Iris pigment epithelial cell (primary cell): Measurements from ENCODE around the gene BCR.

Experiments used
- DNase-seq: peaks from one replicate; pipeline ENCODE4 v3.0.0-alpha.2; 2011; ENCODE audit warnings: low read depth

The BCR gene

DNA sequence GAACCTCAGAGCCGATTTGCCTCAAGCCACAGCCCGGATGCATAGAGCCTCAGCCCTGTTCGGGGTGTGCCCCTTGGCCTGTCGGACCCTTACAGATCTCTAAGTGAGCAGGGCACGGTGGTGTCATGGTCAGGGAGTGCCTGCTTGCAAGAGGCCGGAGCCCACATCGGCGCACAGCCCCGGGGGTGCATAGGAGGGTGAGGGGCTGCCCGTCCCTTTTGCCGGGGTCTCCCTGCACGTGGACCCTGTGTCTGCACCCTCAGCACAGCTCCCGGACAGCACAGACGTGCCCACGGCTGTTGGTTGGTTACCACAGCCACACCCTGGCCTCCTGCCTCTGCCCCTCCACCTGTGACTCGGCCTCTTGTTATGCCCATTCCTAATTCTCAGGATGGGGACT lies 28.5 kb upstream of the BCR start:
- DNase-seq = no peak

GRCh38 chr22:23152238-23153114 lies 27.8 kb upstream of the BCR start:
- no peak for DNase-seq

DNA sequence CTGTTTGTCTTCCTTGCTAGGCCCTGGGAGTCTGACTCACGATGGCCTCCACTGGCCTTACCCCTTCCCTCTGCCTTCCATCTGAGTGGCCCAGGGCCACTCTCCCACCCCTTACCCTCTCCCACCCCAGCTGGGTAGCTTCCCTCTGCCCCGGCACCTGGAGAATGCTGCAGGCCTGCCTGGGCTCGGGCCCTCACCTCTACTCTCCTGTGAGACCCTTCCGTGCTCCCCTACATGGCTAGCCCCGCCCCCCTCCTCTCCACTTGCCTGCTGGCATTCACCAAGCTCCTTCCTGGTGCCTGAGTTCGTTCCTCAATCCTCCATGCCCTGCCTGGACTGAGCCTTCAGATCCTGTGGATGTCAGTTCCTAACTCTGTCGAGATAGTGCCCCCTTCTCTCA lies 26.3 kb upstream of the BCR start:
- no peak for DNase-seq

DNA sequence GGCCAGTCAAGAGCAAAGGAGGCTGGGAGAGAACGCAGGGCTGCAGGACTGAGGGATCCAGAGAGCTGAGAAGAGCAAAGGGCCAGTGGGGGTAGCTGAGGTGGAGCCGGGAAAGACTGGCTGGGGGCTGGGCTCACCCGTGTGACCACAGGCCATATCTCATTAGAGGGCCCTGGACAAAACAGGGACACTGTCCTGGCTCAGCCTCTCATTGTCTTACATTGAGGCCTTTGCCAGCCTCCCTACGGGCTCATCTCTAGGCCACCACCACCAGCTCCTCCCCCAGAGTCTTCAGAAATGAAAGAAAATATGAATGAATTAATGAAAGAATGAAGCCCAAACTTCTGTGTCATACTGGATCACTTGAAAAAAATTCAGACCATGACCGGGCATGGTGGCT lies 25.8 kb upstream of the BCR start:
- no peak for DNase-seq

DNA sequence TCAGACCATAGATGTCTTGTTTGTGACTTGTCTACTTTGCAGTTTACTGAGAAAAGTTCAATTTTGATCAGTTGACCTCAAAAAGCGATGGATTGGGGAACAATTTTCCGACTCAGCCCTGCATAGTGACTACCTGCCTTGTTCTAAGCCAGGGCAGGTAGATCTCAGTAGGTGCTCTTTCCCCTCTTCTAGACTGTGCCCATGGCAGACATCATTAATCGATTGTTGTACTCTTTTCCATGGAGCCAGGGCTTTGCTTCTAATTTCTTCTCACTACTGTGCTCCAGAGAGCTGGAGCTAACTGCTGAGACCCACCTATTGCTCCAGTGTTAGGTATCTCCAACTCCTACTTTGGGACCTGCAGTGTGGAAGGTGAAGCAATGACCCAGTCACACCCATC lies 25.2 kb upstream of the BCR start:
- no peak for DNase-seq

- no peak for DNase-seq
These were observed 24.5 kb upstream of the BCR start for GRCh38 chr22:23155831-23156230.

- no peak for DNase-seq
These were observed 24.0 kb upstream of the BCR start for GRCh38 chr22:23156286-23156685.

DNA sequence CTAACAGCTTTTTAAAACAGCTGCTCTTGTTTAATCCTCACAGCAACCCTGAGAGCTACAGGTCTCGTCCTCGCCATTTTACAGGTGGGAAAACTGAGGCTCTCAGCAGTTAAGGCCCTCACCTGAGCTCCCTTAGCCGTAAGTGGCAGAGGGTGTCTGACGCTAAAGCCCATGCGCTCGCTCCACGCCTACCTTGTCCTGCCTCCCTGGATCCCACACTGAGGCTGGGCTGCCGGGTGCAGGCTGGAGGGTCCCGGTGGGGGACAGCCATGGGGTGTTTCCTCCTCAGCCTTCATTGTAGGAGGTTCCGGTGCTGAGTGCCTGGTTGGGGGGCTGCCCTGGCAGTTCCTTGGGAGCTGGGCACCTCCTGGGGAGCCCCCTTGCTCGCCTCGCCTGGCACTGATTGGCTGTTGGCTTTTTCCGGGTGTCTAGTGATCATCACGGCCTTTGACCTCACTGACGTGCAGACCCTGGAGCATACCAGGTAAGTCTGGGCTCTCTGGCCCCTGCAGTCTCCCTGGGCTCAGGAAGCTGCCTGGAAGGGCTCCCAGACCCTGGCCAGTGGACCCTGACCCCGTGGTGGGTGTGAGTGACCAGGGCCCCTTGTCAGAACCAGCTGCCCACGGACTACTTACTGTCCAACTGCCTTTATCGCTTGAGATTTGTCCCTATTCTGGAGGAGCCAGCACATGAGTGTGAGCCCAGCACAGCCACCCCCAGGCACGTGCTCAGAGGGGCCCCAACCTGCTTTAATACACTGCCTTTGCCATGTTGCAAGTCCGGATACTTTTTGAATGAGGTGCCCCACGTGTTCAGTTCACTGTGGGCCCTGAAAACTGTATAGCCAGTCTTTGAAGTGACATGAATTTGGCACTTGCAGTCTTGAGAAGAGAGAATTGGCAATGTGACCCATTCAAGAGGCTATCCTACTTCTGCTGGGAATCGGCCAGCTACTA lies 22.5 kb upstream of the BCR start:
- DNase-seq = no peak

- no peak for DNase-seq
These were observed 21.6 kb upstream of the BCR start for GRCh38 chr22:23158516-23159290.

GRCh38 chr22:23159291-23159630 lies 21.0 kb upstream of the BCR start:
- DNase-seq = no peak

GRCh38 chr22:23161029-23161428 lies 19.3 kb upstream of the BCR start:
- no peak for DNase-seq

GRCh38 chr22:23161574-23161973 lies 18.7 kb upstream of the BCR start:
- DNase-seq = no peak

GRCh38 chr22:23163665-23164064 lies 16.6 kb upstream of the BCR start:
- DNase-seq = no peak

DNA sequence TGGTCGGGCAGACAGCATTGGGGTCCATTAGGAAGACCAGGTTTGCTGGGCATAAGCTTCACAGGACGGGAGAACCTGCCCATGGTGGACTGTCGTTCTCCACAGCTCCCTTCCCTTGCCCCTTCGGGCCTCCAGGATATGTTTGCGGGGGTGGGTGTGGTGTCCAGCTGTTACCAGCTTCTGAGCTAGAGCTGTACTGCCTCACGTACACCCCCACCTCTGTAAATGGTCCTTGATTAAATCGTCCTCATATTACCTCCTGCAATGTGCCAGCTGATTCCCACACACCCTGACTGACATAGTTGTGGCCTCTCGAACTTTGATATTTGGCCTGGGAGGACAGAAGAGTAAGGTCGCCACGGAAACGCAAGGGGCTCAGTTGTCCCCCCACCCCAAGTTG lies 16.2 kb upstream of the BCR start:
- DNase-seq = no peak

GRCh38 chr22:23166042-23166831 lies 14.1 kb upstream of the BCR start:
- DNase-seq = no peak

DNA sequence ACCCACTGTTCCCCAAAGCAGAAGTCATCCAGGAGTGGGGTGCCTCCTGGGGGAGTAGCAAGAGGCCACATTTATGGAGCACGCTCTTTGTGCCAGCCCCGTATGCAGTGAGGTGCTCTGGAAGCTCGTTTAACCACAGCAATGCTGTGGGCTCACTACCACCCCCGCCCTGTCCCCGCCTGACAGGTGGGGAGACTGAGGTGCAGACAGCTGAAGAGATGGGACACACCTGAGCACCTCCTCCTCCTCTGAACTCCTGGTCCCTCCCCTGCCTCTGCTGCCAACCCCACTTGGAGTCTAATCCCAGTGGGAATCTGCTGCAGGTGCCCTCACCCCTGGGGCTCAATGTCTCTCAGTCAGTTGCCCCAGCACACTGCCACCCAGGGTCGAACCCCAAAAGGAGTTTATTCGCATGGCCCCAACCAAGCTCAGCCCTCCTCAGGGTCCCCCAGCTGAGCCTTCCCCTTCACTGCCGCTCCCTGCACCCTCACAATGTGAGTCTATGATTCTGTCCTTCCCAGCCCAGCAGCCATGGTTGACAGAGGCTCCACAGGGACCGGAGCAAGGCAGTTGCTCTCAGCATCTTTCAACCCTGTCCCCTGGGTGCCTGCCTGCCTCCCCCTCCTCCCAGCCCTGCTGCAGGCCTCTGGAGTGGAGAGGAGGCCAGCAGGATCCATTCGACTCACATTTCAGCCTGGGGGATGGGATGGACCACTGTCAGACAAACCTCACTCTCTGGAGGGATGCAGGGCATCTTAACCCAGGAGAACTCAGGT lies 13.3 kb upstream of the BCR start:
- DNase-seq = no peak

- no peak for DNase-seq
These were observed 11.8 kb upstream of the BCR start for GRCh38 chr22:23168391-23169042.

- DNase-seq = no peak
These were observed 11.3 kb upstream of the BCR start for GRCh38 chr22:23169043-23169406.

DNA sequence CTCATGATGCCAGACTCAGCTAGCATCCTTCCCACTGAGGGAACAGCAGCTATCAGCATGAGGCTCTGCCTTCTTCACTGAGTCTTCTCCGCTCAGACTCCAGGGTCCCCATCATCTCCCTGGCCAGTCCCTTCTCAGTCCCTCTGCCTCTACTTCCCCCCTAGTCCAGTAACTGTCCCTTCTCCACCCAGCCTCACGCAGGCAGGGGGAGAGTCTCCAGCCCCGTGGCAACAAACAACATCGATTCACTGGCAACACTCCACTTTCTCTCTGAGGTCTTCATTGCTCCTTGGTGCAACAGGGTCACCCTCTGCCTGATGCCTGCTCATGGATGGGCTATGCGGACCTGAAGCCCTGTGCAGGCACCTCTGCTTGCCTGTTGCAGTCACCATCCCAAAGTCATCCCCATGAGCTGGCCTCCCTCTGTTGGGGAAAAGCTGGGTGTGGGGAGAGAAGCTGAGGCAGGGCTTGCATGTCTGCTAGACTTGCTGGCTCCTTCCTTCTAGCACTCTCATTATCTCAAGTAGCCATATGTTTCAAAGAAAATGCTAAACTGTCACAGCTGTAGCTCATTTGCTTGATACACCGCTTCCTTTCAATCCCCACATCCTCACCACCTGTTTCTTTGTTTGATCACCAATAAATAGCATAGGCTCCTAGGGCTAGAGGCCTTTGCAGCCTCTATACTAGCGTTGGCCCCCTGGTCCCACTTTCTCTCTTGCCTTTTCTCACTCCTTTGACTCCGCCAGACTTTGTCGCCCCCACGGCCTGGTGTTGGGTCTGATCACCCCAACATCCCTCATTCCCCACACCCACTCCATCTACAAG lies 4.3 kb upstream of the BCR start:
- no peak for DNase-seq
